ENCODE data around the gene NLE1.
A peak's percentile ranks its signal among the peaks of the same experiment; 100 is the strongest.
"Not testable (repeated sequence)": the region's sequence is repeated elsewhere in the genome, so short reads cannot be mapped to it uniquely, and the experiment has no call there.

Gene NLE1

DNA sequence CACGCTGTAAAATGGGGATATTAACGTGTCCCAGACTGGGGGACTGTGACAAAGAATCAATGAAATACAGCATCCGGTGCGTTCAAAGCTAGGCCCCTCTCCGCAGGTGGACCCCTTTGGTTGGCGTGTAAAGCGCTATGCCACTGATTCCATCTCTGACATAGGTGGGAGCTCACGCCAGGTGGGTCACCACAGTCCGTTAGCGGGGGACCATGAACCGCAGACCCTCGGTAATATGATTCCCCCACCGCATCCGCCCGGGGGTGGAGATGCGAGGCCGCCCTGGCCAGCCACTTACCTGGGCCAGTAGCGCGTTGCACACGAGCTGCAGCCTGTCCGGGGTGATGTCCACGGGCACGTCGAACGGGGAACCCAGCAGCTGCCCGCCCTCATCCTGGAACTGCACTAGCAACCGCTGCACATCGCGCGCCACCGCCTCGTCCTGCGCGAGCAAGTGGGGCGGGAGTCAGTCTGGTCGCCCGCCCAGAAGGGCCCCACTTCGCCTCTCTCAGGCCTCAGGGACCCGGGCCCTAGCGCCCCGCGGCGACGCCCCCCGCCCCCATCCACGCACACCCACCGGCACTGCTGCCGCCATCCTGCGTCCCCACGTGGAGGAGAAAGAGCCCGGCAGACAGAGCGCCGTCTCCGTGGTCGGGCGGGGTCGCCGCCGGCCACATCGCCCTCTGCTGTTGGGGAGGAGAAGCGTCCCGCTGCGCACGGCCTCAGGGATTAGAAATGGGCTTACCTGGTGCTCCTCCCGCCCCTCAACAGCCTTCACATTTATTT, at the start of gene NLE1:
Gene NLE1, minus strand, starts transcription at position 623 of the 786 bp plus-strand sequence. Its CDS starts 28 bp downstream, at position 595.
- DNase-seq, result peak; percentile 89

DNA sequence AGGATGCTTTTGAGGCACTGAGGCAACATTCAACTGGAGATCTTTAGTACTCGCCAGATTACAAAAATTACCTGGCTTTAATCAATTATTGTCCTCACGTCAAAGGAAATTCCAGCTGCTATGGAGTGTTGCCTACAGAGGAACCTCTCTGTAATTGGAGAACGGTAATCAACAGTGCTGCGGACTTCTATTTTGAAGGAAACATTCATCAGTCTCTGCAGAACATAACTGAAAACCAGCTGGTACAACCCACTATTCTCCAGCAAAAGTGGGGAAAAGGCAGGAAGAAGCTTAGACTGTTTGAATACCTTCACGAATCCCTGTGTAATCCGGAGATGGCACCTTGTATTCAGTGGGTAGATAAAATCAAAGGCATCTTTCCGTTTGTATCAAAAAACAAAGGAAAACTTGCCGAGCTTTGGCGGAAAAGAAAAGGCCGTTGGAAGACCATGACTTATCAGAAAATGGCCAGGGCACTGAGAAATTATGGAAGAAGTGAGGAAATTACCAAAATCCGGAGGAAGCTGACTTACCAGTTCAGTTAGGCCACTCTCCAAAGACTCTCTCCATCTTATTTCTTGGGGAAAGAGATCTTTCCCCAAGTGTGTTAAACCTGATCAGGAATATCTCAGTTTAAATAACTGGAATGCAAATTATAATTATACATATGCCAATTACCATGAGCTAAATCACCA, 49.0 kb upstream of the NLE1 start:
- no peak for DNase-seq

DNA sequence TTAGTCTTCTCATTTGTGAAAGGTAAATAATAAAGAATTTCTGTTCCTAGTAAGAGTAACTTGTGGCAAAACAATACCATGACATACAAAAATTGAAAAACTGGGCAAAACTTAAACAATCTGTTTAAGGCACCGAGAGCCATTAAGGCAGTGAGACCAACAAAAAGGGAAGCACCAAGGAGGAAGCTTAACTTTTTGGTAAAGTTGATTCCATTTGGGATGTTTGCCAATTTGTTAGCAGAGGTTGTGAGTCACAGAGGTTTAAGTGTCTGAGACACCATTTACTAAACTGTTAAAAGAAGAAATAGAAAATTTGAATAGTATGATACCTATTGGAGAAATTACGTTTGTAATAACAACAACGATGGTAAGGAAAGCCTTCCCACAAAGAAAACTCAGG, 47.2 kb upstream of the NLE1 start:
- DNase-seq, result no peak

DNA sequence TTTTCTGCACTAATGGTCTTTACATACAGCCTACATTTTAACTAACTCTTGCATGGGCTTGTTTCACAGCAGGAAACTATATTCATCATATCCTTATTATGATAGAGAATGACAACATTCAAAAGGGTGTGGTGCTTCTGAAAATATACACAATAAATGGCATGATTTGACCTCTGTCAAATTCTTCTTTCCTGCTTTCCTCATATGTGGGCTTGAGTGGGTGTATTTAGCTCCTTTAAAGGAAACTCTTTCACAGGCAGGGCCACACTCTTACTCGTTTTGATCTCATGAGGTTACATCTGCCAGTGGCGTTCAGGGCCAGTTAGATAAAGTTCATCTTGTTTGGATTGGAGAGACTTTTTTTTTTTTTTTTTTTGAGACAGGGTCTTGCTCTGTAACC, 46.0 kb upstream of the NLE1 start:
- DNase-seq, result peak; percentile 27

DNA sequence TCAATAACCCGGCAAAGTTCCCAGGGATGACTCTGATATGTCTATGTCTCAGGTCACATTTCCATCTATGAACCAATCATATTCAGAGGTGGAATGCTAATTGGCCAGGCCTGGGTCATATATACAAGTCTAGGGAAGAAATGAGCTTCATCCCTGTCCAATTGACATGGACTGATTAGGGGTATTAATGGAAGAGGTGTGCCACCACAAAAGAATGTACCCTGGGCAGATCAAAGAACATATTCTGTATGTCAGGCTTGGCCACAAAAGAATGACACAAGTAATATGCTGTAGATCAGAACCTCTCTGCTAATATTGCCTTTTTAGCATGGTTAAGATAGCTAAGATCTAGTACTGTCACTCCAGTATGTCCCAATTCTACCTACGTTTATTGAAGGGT, 45.4 kb upstream of the NLE1 start:
- no peak for DNase-seq

DNA sequence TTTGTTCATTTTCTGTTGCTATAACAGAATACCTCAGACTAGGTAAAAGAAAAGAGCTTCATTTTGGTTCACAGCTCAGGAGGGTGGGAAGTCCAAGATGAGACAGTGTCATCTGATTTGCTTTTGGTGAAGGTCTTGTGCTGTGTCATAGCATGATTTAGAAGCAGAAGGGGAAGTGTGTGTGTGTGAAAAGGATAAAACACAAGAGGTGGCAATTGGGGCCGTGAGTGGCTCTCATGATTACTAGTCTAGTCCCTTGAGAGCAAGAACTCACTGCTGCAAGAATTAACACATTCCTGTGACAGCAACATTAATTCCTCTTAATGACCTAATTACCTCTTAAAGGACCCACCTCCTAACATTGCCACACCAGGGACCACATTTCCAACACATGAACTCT, 43.7 kb upstream of the NLE1 start:
- no peak for DNase-seq

DNA sequence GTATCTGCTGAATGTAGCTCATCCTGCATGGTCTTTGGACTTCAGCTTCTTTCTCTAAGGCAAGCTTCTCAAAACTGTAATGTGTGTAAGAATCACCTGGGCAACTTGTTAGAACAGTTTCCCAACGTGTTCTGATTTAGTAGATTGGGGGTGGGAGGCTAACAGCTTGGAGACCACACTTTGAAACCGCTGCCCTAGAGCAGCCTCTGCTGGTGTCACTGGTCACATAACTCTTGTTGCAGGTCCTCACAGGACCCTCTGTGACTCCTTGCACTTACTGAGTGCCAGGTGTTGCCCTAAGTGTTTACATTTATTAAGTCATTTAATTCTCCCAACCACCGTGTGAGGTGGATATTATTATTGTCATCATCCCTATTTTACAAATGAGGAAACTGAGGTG, 42.2 kb upstream of the NLE1 start:
- DNase-seq, result no peak

DNA sequence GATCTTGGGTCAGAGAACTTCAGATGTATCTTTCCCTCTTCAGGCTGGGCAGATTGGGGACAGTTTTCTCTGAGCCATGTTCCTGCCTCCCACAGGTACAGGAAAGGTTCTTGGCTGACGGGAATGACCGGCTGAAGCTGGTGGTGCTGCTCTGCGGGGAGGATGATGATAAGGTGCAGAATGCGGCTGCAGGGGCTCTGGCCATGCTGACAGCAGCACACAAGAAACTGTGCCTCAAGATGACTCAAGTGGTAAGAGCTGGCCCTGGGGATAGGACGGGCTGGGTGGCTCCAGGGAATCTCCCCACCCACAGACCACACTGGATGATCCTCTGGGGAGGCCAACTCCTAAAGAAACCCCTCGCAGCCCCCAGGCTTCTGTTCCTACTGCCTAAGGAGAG, 41.2 kb upstream of the NLE1 start:
- no peak for DNase-seq

DNA sequence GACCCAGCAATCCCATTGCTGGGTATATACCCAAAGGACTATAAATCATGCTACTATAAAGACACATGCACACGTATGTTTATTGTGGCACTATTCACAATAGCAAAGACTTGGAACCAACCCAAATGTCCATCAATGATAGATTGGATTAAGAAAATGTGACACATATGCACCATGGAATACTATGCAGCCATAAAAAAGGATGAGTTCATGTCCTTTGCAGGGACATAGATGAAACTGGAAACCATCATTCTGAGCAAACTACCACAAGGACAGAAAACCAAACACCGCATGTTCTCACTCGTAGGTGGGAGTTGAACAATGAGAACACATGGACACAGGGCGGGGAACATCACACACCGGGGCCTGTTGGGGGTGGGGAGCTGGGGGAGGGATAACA, 37.3 kb upstream of the NLE1 start:
- DNase-seq, result not testable (repeated sequence)

DNA sequence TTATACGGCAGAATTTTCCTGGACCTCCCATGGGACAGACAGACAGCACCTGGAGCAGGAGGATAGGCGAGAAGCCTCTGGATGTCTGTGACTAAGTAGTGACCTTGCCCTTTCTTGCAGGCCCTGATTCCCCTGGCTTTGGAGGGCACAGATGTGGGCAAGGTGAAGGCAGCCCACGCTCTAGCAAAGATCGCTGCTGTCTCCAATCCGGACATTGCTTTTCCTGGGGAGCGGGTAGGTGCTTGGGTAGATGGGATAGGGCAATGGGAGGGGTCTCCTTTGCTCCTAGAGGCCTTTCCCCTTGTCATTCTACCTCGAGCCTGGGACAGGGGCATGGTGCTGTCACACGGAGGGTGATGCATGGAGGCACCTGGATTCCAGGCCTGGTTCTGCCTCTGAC, 34.8 kb upstream of the NLE1 start:
- DNase-seq, result no peak

DNA sequence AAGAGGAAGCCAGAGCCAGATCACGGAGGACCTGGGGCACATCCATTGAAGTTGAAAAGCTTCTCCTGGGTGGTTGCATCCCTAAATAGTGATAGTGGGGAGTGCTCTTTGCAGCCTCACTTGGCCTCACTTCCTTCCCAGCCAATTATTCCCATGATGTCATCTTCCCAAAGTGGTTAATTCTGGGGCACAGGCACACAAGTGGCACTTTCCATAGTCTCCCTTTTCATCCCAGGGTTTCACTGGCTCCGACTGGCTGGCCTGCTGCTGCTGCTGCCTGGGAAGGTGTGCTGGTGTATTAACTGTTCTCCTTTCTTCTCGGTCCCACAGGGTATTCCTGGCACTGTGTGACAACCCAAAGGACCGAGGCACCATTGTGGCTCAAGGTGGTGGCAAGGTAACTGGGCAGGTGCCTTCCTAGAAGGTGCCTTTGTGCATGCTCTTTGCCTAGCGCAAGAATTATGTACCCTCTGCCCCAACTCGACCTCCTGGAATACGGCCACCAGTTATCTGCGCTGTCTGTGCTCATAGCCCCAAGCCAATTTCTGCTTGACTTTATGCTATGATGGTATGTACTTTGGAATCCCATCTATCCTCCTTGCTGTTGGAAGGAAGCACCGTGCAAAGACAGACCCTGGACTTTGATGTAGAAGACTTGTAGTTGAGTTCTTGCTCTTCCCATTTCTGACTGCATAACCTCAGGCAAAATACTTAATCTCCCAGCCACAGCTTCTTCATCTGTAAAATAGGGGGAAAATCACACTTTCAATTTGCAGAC, 33.7 kb upstream of the NLE1 start:
- DNase-seq, result no peak

DNA sequence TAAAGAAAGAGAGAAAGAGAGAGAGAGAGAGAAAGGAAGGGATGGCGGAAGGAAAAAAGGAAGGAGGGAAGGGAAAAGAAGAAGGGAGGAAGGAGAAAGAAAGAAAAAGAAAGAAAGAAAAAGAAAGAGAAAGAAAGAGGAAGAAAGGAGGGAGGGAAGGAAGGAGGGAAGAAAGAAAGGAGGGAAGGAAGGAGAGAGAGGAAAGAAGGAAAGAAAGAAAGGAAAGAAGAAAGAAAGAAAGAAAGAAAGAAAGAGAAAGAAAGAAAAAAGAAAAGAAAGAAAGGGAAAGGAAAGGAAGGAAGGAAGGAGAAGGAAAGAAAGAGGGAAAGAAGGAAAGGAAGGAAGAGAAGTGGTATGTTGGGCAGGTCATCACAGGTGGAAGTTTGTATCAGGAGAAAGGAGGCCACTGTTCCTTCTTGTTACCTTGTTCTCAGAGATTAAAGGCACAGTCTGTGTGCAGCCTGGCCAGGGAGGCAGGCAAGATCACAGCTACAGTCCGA, 32.8 kb upstream of the NLE1 start:
- DNase-seq, result no peak

DNA sequence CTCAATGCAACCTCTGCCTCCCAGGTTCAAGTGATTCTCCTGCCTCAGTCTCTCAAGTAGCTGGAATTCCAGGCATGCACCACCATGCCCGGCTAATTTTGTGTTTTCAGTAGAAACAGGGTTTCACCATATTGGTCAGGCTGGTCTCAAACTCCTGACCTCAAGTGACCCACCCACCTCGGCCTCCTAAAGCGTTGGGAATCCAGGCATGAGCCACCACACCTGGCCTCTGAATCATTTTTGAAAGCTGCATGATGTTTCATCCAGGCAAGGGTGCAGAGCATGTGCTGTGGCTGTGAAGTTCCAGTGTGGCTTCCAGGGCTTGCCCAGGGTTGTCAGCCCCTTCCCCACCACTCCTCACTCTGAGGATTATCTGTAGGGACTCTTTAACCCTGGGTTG, 30.2 kb upstream of the NLE1 start:
- not testable (repeated sequence) for DNase-seq

DNA sequence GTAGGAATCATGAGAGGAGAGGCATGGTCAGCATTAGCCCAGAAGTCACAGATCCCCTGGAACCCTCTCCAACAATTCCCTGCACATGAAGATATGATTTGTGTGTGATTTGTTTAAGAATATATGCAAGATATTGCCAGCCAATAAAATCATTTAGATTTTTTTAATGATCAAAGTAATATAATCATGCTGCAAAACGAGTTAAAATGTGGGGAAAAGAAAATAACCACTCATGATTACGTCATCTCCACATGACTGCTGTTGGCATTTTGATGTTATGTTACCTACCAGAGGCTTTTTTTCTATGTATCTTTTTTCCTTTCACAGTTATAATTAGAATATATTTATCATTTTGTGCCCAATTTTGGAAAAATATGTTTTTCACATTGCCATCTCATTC, 29.7 kb upstream of the NLE1 start:
- no peak for DNase-seq

DNA sequence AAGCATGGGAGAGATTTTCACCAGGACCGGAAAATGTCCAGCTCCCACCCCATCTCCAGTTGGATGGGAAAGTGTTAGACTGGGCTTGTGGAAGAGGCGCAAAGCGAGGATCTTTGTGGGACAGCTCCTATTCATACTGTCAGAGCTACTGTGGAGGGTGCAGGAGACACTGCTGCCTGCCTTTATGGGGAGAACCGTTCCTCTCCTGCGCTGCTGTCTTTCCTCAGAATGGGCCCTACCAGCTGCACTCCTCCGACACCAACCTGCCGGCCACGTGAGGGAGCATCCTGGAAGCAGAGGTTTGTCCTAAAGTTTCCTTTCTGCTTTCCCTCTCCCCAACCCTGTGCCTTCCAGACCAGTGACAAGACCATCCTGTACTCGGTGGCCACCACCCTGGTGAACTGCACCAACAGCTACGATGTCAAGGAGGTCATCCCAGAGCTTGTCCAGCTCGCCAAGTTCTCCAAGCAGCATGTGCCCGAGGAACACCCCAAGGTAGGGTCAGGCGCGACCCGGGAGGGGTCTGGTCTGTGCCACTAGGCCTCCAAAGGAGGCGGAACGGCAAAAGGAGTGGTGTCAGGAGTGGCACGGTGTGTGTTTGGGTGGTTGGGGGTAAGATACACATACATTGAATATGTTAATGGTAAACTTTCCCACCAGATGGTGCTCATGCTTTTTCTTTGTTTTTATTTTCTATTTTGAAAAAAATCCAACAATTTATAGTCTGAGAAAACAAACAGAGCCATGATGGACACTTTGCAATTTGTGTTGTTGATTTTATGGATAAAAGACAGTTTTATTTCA, 29.1 kb upstream of the NLE1 start:
- peak; percentile 42 for DNase-seq

DNA sequence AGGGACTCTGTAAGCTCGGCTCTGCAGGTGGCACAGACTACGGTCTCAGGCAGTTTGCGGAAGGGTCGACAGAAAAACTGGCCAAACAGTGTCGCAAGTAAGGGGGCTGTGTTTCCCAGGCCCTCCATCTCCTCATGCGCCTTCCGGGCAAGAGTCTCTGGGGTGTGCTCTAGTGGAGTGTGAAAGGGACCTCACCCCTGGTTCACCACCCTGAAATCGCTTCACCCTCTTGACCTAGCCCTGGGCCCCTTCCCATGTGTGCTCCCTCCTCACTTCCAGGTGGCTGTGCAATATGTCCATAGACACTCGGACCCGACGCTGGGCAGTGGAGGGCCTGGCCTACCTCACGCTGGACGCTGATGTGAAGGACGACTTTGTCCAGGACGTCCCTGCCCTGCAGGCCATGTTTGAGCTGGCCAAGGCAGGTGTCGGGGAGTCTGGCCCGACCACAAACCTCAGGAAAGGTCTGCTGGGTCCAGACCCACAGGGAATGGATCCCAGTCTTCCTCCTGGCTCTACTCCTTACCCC, 27.8 kb upstream of the NLE1 start:
- no peak for DNase-seq

DNA sequence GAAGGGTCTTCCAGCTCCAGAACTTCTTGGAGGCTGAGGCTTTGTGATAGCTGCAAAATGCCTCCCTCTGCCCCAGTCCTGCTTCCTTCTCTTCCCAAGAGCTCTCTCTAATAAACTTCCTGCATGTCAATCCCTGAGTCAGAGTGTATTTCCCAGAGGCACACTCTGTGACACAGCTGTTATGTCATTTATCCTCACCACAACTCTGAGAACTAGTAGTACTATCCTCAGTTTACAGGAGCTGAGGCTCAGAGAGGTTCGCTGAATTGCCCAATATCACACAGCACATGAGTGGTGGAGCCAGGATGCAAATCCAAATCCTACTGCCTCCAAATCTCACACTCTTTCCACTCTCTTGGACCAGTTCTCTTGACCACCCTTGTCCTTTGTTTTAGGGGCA, 25.6 kb upstream of the NLE1 start:
- DNase-seq, result no peak

DNA sequence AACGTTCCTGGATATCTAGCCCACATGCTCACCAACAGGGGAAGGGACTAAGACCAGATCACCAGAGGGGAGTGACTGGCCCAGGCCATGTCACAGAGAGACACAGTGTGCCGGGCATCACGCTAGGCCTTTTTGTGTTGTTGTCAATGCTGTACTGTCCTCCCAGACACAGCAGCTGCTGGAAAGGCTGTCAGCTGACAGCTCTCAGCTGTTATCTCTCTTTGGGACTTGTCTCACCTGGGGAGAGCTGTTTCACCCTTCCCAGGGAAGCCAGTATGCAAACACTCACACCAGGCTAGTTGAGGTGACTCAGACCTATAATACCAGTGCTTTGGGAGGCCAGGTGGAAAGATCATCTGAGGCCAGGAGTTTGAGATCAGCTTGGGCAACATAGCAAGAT, 24.9 kb upstream of the NLE1 start:
- DNase-seq, result no peak

DNA sequence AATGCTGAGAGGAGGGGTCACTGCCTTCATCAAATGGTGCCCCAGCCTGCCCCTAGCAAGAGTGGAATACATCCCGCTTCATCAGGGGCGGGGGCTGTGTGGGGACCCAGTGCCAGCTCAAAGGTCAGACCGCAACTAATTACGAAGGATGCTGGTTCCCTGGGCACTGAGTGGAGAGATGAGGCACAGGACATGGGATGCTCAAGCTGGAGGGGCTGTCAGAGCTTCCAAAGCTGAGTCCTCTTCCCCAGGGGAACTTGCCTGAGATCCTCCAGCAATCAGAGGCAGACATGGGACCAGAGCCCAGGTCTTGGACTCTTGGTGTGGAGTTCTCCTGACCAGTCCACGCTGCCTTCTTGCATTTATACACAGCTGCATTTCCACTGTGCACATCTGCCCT, 24.4 kb upstream of the NLE1 start:
- no peak for DNase-seq

DNA sequence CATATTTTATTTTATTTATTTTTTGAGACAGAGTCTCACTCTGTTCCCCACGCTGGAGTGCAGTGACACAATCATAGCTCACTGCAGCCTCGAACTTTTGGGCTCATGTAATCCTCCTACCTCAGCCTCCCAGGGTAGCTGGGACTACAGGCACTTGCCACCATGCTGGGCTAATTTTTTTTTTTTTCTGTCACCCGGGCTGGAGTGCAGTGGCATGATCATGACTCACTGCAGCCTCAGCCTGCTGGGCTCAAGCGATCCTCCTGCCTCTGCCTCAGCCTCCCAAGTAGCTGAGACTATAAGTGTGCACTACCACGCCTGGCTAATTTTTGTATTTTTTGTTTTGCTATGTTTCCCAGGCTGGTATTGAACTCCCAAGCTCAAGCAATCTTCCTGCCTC, 22.6 kb upstream of the NLE1 start:
- no peak for DNase-seq

DNA sequence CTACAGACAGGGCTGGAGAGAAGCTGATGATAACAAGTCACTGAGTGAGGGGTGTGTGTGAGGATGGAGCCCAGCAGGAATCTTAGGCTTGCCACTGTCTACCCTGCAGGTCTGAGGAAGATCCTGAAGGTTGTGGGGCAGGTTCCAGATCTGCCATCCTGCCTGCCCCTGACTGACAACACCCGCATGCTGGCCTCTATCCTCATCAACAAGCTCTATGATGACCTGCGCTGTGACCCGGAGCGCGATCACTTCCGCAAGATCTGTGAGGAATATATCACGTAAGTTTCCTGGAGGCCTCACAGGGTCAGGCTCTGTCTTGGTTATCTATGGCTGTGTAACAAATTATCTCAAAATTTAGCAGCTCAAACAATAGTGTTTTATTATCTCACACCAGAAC, 21.8 kb upstream of the NLE1 start:
- no peak for DNase-seq

DNA sequence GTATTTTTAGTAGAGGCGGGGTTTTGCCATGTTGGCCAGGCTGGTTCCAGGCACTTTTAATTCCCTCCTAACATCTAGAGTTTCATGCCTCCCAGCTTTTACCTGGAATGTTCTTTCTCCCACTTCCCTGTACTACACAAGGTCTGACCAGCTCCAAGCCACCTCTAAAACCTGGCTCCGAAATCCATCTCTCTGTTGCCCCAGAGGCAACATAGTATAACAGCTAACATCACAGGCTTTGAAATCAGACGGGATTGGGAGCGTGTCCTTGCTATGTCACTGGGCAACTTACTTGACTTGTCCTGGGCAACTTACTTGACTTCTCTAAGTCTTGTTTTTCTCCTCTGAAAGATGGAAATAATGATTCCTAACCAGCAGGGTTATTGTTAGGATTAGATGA, 20.7 kb upstream of the NLE1 start:
- no peak for DNase-seq

Data from CD4-positive, alpha-beta T cell treated with Interleukin-6 for 4 hours (primary cell).